HCT116 (cell line): ENCODE results near the gene NEK7. TPM values are rescaled to one million over a fixed set of nuclear protein-coding genes. Genes with fewer than 3 reads are reported as not detected.

Experiments used
- ATAC-seq: fragments of 200-7000 bp; cut with Tn5 transposase; 2 replicates; pipeline ENCODE4 v1.9.1; 2020; ENCODE audit warnings: mild to moderate bottlenecking, moderate library complexity
- BruUV-seq: library from RNA; stranded (reverse); fragments of 400-500 nt; replicated peaks from 2 replicates; lab custom pipeline; 2021; lab: Mats Ljungman, UMichigan
- CTCF ChIA-PET: fragments of 300-600 bp; sonication (Branson Sonifier 250); formaldehyde crosslinking; loops from one replicate; lab custom pipeline; 2021; ENCODE audit warnings: antibody characterized with exemption; lab: Charles Lee
- POLR2A ChIA-PET: fragments of 300-600, 350-600 bp; sonication (Branson Sonifier 250); formaldehyde crosslinking; loops from one replicate; lab custom pipeline; 2021; ENCODE audit warnings: antibody characterized with exemption; lab: Charles Lee
- RAD21 ChIA-PET, 2 experiments: fragments of 300-600 bp; sonication (Branson Sonifier 250); formaldehyde crosslinking; loops; one replicate each; lab custom pipeline; 2023; ENCODE audit warnings: low total read pairs in 2 of 2; ENCODE audit not compliant: uncharacterized antibody in 2 of 2, unreplicated experiment in 2 of 2, low non-redundant PET in 1 of 2; lab: Charles Lee
- DNase-seq: peaks from one replicate; pipeline ENCODE4 v3.0.0-alpha.2; 2010; ENCODE audit warnings: low read depth, low spot score
- H2AFZ ChIP-seq: fragments of 200-600 bp; shearing (Covaris generic), sonication (generic); 2 replicates; pipeline ENCODE4 v1.6.1; 2017; ENCODE audit warnings: low read depth, mixed run types, mixed read lengths, antibody characterized with exemption, low read length; ENCODE audit not compliant: poor library complexity, severe bottlenecking
- H3K27ac ChIP-seq: 2 replicates; pipeline ENCODE4 v1.5.1; 2012; ENCODE audit warnings: low read depth, low read length
- H3K27me3 ChIP-seq: fragments of 200-600 bp; sonication (generic); 2 replicates; pipeline ENCODE4 v1.6.1; 2016; ENCODE audit warnings: mixed run types, low read length, mixed read lengths; ENCODE audit not compliant: insufficient read depth
- H3K36me3 ChIP-seq, 2 experiments: fragments of 200-500 bp in 1 of 2; fragments of 200-600 bp in 1 of 2; sonication (Bioruptor generic) in 1 of 2; sonication (generic) in 1 of 2; 2 replicates each; pipeline versions ENCODE4 v1.5.1 to v1.6.1; 2014 to 2016; ENCODE audit warnings: low read length in 2 of 2, inconsistent platforms in 1 of 2, mixed read lengths in 1 of 2, mixed run types in 1 of 2; ENCODE audit not compliant: insufficient read depth in 2 of 2, control insufficient read depth in 1 of 2
- H3K4me1 ChIP-seq, 2 experiments: fragments of 200-600 bp in 1 of 2; sonication (generic) in 1 of 2; 2 replicates each; pipeline versions ENCODE4 v1.5.1 to v1.6.1; 2012 to 2017; ENCODE audit warnings: low read length in 2 of 2, inconsistent platforms in 1 of 2, mild to moderate bottlenecking in 1 of 2, mixed read lengths in 1 of 2, mixed run types in 1 of 2, moderate library complexity in 1 of 2; ENCODE audit not compliant: insufficient read depth in 2 of 2, control insufficient read depth in 1 of 2
- H3K4me2 ChIP-seq: fragments of 200-600 bp; sonication (generic); 2 replicates; pipeline ENCODE4 v1.6.1; 2017; ENCODE audit warnings: mixed run types, low read length, mixed read lengths
- H3K4me3 ChIP-seq, 2 experiments: fragments of 200-600 bp in 1 of 2; sonication (generic) in 1 of 2; replicated peaks in 1 of 2; 2 replicates each; pipeline ENCODE4 v1.5.1; 2011 to 2016; ENCODE audit warnings: low read length in 2 of 2, control low read depth in 1 of 2, low read depth in 1 of 2, mild to moderate bottlenecking in 1 of 2, mixed read lengths in 1 of 2, mixed run types in 1 of 2
- H3K79me2 ChIP-seq: fragments of 200-600 bp; sonication (generic); 2 replicates; pipeline ENCODE4 v1.6.1; 2017; ENCODE audit warnings: mild to moderate bottlenecking, mixed run types, low read length, moderate library complexity, mixed read lengths; ENCODE audit not compliant: insufficient read depth
- H3K9ac ChIP-seq: fragments of 200-600 bp; sonication (generic); 2 replicates; pipeline ENCODE4 v1.6.1; 2016; ENCODE audit warnings: low read length, mixed read lengths
- H3K9me2 ChIP-seq: fragments of 200-600 bp; sonication (generic), shearing (Covaris generic); 2 replicates; pipeline ENCODE4 v1.6.1; 2017; ENCODE audit warnings: mixed run types, mild to moderate bottlenecking, moderate library complexity; ENCODE audit not compliant: insufficient read depth
- H3K9me3 ChIP-seq, 2 experiments: fragments of 200-500 bp in 1 of 2; fragments of 200-600 bp in 1 of 2; sonication (Bioruptor generic) in 1 of 2; sonication (generic) in 1 of 2; 2 replicates each; pipeline ENCODE4 v1.6.1; 2014 to 2017; ENCODE audit warnings: low read length in 2 of 2, mixed read lengths in 2 of 2, inconsistent platforms in 1 of 2, low read depth in 1 of 2, mild to moderate bottlenecking in 1 of 2, mixed run types in 1 of 2, moderate library complexity in 1 of 2; ENCODE audit not compliant: control insufficient read depth in 1 of 2, insufficient read depth in 1 of 2
- H4K20me1 ChIP-seq: fragments of 200-600 bp; sonication (generic), shearing (Covaris generic); 2 replicates; pipeline ENCODE4 v1.6.1; 2017; ENCODE audit warnings: mixed run types, mild to moderate bottlenecking, moderate library complexity; ENCODE audit not compliant: insufficient read depth
- ELF1 ChIP-seq: IDR thresholded peaks from 2 replicates; pipeline ENCODE4 v1.6.1; 2012; ENCODE audit warnings: low read depth, borderline replicate concordance
- JUND ChIP-seq: IDR thresholded peaks from 2 replicates; pipeline ENCODE4 v1.6.1; 2012
- MAX ChIP-seq: IDR thresholded peaks from 2 replicates; pipeline ENCODE4 v1.6.1; 2012
- REST ChIP-seq: IDR thresholded peaks from 2 replicates; pipeline ENCODE4 v1.6.1; 2012; ENCODE audit warnings: low read depth
- SRF ChIP-seq: IDR thresholded peaks from 2 replicates; pipeline ENCODE4 v1.6.1; 2012; ENCODE audit warnings: low read depth
- ZFX ChIP-seq: fragments of 450-650 bp; IDR thresholded peaks from 2 replicates; pipeline ENCODE4 v1.6.1; 2017
- intact Hi-C: fragments of 100-400 bp; cut with micrococcal nuclease; formaldehyde crosslinking; loops from 2 replicates; pipeline ENCODE4 v1.10.0; 2022
- total RNA-seq: library from RNA; stranded (reverse); gene quantifications from one replicate; pipeline ENCODE4 v1.2.1, GENCODE V29; 2021; ENCODE audit not compliant: unreplicated experiment

The NEK7 gene
- total RNA-seq, 1 experiment from 2014 or later = 33.0 TPM

GRCh38 chr1:198156745-198157240 is at the start of gene NEK7 (continued):
- TF ChIP-seq MAX = peak; percentile 67
- TF ChIP-seq JUND = no peak
- no peak for TF ChIP-seq ELF1
- TF ChIP-seq ZFX = peak; percentile 79
- TF ChIP-seq SRF = no peak

GRCh38 chr1:198107091-198107501 is 49.7 kb upstream of the NEK7 start:
- DNase-seq (no peak), ATAC-seq (no peak)
- RAD21 ChIA-PET = no interaction called here
- intact Hi-C loops = no loop called here
- Histone ChIP-seq H3K9ac (no peak overlapping the region), H3K27me3 (no peaks in the 10 kb centered on the region), H3K4me3 (no peak overlapping the region), H3K27ac (no peak overlapping the region), H2AFZ (no peak overlapping the region)
- no peak for TF ChIP-seq REST
- TF ChIP-seq, all 23 proteins: peak for 0
- Histone ChIP-seq H4K20me1 (no peaks in the 10 kb centered on the region), H3K9me2 (no peaks in the 10 kb centered on the region), H3K4me2 (no peak overlapping the region), H3K9me3 (no peaks in the 10 kb centered on the region), H3K4me1 (no peaks in the 10 kb centered on the region), H3K79me2 (no peaks in the 10 kb centered on the region), H3K36me3 (no peaks in the 10 kb centered on the region)
- ChIA-PET CTCF (no interaction called here), POLR2A (no interaction called here)
- no TSS peak for BruUV-seq
